GM12865 (cell line): ENCODE data around the gene TNNT2.

ENCODE experiments used
- DNase-seq: peaks from one replicate; pipeline ENCODE4 v3.0.0; 2010; ENCODE audit warnings: low read depth
- H3K4me3 ChIP-seq: 2 replicates; pipeline ENCODE4 v1.5.1; 2011; ENCODE audit warnings: mild to moderate bottlenecking, low read depth, low read length, control low read depth
- TF ChIP-seq, protein P1 (sequence below): IDR thresholded peaks from 2 replicates; pipeline ENCODE4 v1.5.1; 2011; ENCODE audit warnings: low read length, control low read depth, low read depth, inconsistent platforms; ENCODE audit not compliant: insufficient read depth; ENCODE audit errors: missing control alignments

The TNNT2 gene

DNA sequence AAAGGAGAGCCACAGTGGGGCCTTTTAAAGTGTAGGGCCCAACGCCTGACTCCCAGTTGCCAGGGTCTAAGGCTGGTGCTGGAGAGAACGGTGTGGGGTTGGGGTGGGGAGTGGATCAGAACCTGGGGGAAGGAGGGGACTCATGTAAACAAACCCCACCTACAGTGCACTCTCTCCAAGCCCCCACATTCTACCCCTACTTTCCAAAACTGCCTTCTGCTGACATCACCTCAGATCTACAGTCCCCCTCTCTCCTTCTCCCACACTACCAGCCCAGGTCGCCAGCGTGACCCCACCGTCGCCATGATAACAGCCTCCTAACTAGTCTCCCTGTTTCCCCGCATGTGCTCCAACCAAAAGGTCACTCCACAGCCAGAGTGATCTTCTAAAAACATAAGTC, 26.6 kb downstream of the TNNT2 start:
- TF ChIP-seq, protein P1, sequence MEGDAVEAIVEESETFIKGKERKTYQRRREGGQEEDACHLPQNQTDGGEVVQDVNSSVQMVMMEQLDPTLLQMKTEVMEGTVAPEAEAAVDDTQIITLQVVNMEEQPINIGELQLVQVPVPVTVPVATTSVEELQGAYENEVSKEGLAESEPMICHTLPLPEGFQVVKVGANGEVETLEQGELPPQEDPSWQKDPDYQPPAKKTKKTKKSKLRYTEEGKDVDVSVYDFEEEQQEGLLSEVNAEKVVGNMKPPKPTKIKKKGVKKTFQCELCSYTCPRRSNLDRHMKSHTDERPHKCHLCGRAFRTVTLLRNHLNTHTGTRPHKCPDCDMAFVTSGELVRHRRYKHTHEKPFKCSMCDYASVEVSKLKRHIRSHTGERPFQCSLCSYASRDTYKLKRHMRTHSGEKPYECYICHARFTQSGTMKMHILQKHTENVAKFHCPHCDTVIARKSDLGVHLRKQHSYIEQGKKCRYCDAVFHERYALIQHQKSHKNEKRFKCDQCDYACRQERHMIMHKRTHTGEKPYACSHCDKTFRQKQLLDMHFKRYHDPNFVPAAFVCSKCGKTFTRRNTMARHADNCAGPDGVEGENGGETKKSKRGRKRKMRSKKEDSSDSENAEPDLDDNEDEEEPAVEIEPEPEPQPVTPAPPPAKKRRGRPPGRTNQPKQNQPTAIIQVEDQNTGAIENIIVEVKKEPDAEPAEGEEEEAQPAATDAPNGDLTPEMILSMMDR: no peak
- no peak overlapping the region for H3K4me3 ChIP-seq
- DNase-seq: no peak

DNA sequence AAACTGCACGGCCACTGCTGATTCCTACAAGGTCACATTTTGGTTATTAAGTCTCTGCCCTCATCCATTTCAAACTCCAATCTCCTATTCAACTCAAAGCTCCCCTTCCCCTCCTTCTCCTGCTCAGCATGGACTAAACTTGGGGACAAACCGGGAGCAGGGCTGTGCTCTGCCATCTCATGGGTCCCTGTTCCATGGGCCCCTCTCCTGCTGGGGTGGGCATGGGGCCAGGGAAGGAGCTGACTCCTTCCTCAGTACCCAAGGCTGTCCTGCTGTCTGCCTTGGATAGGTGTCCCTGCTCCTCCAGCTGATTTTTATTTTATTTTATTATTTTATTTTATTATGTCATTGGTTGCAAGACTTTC, 27.1 kb downstream of the TNNT2 start:
- TF ChIP-seq, protein P1: no peak

DNA sequence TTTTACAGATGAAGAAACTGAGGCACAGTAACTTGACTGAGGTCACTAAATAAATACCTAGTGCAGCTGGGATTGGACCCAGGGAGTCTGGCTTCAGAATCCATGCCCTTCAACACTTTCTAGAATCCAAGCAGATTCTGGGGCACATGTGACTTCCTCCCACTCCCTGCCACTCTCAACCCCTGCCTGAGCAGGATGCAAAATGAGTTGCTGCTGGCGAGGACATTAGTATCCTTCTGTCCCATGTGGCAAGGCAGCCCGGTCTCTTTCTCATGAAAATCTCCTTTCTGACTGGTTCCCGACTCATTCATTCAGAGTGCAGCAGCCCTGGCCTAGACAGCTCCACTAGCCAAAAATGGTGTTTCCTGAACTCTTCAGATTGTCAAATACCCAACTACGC, 28.4 kb downstream of the TNNT2 start:
- no peak overlapping the region for H3K4me3 ChIP-seq
- DNase-seq: no peak
- TF ChIP-seq, protein P1: no peak

More for the DNA sequence above, 27.1 kb downstream of the TNNT2 start:
- DNase-seq: no peak
- no peak overlapping the region for H3K4me3 ChIP-seq

DNA sequence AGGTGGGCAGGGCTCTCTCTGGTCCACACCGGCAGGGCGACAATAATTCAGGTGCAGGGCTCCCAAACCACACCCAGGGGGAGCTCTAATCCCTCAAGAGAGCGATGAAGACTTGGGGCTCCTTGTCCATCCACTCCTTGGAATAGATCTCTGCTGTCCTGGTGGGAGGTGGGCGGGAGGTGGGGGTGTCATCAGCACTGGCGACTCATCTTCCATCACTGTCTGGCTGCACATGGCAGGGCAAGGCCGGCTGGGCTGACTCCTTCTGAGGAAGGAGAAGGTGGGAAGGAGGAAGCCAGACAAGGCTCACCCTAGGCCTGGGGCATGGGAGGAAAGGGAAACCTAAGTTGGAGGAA, 29.3 kb downstream of the TNNT2 start:
- TF ChIP-seq, protein P1: peak; percentile 75
- DNase-seq: peak; percentile 56
- no peak overlapping the region for H3K4me3 ChIP-seq

DNA sequence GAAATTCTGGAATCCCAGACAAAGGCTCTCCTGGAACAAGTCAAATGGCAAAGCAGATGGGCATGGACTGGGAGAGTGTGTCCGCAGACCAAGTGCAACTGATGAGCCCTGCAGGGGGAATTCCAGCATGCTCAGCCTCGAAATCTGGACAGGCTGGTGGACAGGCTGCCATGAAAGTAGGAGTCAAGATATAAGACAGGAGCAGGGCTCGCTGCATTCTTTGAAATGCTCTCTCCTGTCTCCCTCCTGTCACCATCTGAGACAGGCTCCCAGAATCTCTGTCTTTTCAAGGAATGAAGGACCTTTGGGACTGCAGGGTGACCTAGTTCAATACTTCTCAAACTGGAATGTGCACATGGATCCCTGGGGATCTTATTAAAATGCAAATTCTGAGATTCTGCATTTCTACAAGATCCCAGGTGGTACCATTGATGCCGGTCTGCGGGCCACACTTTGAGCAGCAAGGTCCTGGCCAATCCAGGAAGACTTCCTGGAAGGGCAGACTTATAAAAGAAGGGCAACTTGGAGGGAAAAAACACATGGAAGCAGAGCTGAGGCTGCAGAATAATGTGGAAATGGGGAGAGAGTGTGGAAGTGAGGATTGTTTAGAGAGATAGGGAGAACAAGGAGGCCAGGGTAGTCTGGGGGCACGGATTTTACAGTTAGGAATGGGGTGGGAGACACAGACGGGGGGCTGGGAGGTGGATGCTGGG, 29.8 kb downstream of the TNNT2 start:
- TF ChIP-seq, protein P1: no peak
- no peak for DNase-seq
- H3K4me3 ChIP-seq: no peak overlapping the region

DNA sequence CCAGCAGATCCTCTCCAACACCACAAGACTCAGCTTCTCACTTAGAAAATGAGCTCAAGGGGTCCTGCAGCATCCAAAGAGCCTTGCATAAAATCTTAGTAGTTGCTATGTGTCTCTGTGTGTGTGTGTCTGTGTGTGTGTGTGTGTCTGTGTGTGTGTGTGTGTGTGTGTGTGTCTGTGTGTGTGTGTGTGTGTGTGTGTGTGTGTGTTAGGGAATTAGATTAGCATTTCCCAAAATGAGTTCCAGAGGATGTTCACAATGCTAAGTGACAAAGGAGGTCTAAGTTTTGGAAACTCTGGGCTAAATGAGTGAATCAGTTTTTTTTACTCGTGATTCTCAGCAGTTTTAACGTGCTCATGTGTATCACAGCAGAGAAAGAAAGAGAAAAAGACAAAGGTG, 30.5 kb downstream of the TNNT2 start:
- DNase-seq: no peak
- no peak overlapping the region for H3K4me3 ChIP-seq
- TF ChIP-seq, protein P1: no peak

DNA sequence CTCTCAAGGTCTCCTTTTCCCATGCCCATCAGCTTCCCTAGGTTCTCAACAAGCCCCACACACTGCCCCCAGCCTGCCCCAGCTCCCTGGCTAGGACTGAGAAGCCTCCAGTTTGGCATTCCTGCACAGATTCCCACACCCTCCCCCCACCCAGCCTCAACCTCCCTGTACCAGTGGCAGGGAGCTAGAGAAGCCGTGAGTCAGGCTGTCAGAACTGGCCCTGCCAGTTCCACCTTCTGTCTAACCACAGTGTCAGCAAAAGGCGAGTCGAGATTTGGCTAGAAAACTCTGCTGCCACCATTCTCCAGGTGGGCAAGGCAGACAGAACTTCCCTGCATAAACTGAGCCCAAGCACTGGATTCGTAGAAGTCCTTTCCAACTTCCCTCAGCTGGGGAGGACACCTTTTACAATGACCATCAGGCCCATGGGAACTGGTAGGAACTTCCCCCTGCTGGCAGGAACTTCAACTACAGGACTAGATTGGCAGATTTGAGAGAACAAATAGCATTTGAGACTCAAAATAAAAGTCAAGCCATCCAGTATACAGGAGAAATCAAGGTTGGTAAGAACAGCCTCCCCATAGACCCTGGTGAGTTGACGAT, 31.0 kb downstream of the TNNT2 start:
- no peak overlapping the region for H3K4me3 ChIP-seq
- peak; percentile 36 for DNase-seq
- TF ChIP-seq, protein P1: peak; percentile 54
